Measurements from ENCODE around the gene HSDL1.

DNA sequence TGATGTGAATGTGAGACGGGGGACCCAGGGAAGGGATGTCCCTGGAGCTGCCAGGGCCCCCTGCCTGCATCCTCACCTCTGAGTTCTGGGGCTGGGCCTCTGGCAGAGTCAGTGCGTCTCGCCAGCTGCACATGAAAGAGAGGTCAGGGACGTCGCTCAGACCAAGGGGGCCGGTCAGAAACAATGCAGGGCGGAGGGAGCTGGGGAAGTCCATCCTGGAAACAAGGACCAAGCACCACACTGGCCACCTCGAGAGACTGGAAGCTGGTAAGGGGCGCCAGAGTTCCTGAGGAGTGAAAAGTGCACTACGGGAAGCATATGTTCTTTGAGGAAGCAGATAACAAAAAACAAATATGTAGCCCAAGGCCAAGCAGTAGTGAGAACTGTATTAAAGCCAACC, 39.8 kb upstream of the HSDL1 start:
- TF ChIP-seq CHD1 (IDR thresholded peaks at IDR 0.05; ENCODE audit: low read depth, low read length) = no peak
- TF ChIP-seq, protein P1, sequence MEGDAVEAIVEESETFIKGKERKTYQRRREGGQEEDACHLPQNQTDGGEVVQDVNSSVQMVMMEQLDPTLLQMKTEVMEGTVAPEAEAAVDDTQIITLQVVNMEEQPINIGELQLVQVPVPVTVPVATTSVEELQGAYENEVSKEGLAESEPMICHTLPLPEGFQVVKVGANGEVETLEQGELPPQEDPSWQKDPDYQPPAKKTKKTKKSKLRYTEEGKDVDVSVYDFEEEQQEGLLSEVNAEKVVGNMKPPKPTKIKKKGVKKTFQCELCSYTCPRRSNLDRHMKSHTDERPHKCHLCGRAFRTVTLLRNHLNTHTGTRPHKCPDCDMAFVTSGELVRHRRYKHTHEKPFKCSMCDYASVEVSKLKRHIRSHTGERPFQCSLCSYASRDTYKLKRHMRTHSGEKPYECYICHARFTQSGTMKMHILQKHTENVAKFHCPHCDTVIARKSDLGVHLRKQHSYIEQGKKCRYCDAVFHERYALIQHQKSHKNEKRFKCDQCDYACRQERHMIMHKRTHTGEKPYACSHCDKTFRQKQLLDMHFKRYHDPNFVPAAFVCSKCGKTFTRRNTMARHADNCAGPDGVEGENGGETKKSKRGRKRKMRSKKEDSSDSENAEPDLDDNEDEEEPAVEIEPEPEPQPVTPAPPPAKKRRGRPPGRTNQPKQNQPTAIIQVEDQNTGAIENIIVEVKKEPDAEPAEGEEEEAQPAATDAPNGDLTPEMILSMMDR (conservative IDR thresholded peaks at IDR 0.05; ENCODE audit: low read depth, low read length) = no peak
- no peak for TF ChIP-seq RFX5 (IDR thresholded peaks at IDR 0.05; ENCODE audit: low read depth, low read length)
- TF ChIP-seq POLR2A (IDR thresholded peaks at IDR 0.05; ENCODE audit: low read depth, low read length) = no peak
- TF ChIP-seq MAFK (IDR thresholded peaks at IDR 0.05; ENCODE audit: low read depth, low read length) = no peak
- TF ChIP-seq RCOR1 (IDR thresholded peaks at IDR 0.05; ENCODE audit: insufficient replicate concordance, low read length) = no peak
- TF ChIP-seq NFE2L2 (IDR thresholded peaks at IDR 0.05; ENCODE audit: low read depth, low read length) = no peak
- no peak for TF ChIP-seq RAD21 (IDR thresholded peaks at IDR 0.05; ENCODE audit: low read length)
